Cardiac muscle cell (in vitro differentiated cells and primary cell): ENCODE measurements around the gene KIF26B. TPM values are rescaled to one million over a fixed set of nuclear protein-coding genes. Genes with fewer than 3 reads are reported as not detected.
"Not testable (repeated sequence)": the region's sequence is repeated elsewhere in the genome, so short reads cannot be mapped to it uniquely, and the experiment has no call there.

ENCODE experiments used
- DNase-seq, 2 donors: peaks; one replicate each; pipeline versions ENCODE4 v3.0.0 to v3.0.0-alpha.2; 2010 to 2017; ENCODE audit warnings: low read depth in 1 of 2, low spot score in 1 of 2
- H3K27ac ChIP-seq: fragments of 200-600 bp; sonication (generic); 2 replicates; pipeline ENCODE4 v1.5.1; 2016
- H3K27me3 ChIP-seq: fragments of 200-600 bp; sonication (generic); 2 replicates; pipeline ENCODE4 v1.6.0; 2016; ENCODE audit warnings: control low read depth
- H3K36me3 ChIP-seq: fragments of 200-600 bp; sonication (generic); 2 replicates; pipeline ENCODE4 v1.5.1; 2016; ENCODE audit warnings: control low read depth
- H3K4me1 ChIP-seq: fragments of 200-600 bp; sonication (generic); 2 replicates; pipeline ENCODE4 v1.8.1; 2017; ENCODE audit warnings: low read depth, mild to moderate bottlenecking, mixed run types
- H3K4me3 ChIP-seq: fragments of 200-600 bp; sonication (generic); 2 replicates; pipeline ENCODE4 v1.5.1; 2016; ENCODE audit warnings: mild to moderate bottlenecking
- H3K9me3 ChIP-seq: fragments of 200-600 bp; sonication (generic); 2 replicates; pipeline ENCODE4 v1.5.1; 2017; ENCODE audit warnings: low read depth, mild to moderate bottlenecking, control low read depth
- CTCF ChIP-seq: IDR thresholded peaks from 2 replicates; pipeline ENCODE4 v1.5.1; 2012; ENCODE audit warnings: low read depth, mild to moderate bottlenecking, low read length
- polyA plus RNA-seq: library from polyadenylated mRNA; unstranded; fragments of >200 nt; fragmentation: Nextera tagmentation; extraction: Ambion mirVana; gene quantifications from 2 replicates; pipeline ENCODE4 v1.2.1, GENCODE V29; 2016
- total RNA-seq: library from RNA; depleted of rRNA; stranded (reverse); fragments of >200 nt; gene quantifications from 2 replicates; pipeline ENCODE4 v1.2.3, GENCODE V29; 2016

Gene KIF26B
- total and polyA plus RNA-seq, 2 experiments from 2014 or later, result 58.9 to 177 TPM

GRCh38 chr1:245128381-245129101 lies 26.2 kb upstream of the KIF26B start:
- TF ChIP-seq CTCF, result no peak

GRCh38 chr1:245129319-245130240 lies 25.2 kb upstream of the KIF26B start:
- Histone ChIP-seq H3K4me1 (no peaks in the 10 kb centered on the region), H3K36me3 (no peaks in the 10 kb centered on the region), H3K9me3 (no peaks in the 10 kb centered on the region), H3K27ac (no peak overlapping the region), H3K27me3 (no peaks in the 10 kb centered on the region), H3K4me3 (no peak overlapping the region)
- DNase-seq, result peak in 1 of 2 donors; percentile 63
- no peak for TF ChIP-seq CTCF

More at GRCh38 chr1:245128381-245129101, 26.2 kb upstream of the KIF26B start:
- Histone ChIP-seq H3K36me3 (no peaks in the 10 kb centered on the region), H3K4me1 (no peaks in the 10 kb centered on the region), H3K27me3 (no peaks in the 10 kb centered on the region), H3K27ac (no peak overlapping the region), H3K9me3 (no peaks in the 10 kb centered on the region), H3K4me3 (no peak overlapping the region)
- no peak for DNase-seq

GRCh38 chr1:245130281-245131025 lies 24.3 kb upstream of the KIF26B start:
- not testable (repeated sequence) for DNase-seq, H3K27ac ChIP-seq, H3K4me1 ChIP-seq, H3K36me3 ChIP-seq, H3K9me3 ChIP-seq, H3K27me3 ChIP-seq, H3K4me3 ChIP-seq

GRCh38 chr1:245131026-245131393 lies 23.8 kb upstream of the KIF26B start:
- H3K36me3 ChIP-seq, result no peaks in the 10 kb centered on the region
- no peaks in the 10 kb centered on the region for H3K9me3 ChIP-seq
- H3K27me3 ChIP-seq, result no peaks in the 10 kb centered on the region
- no peak overlapping the region for H3K27ac ChIP-seq
- DNase-seq, result no peak
- H3K4me1 ChIP-seq, result no peaks in the 10 kb centered on the region
- TF ChIP-seq CTCF, result no peak
- no peak overlapping the region for H3K4me3 ChIP-seq

- Histone ChIP-seq H3K27ac (no peak overlapping the region), H3K9me3 (no peaks in the 10 kb centered on the region), H3K4me1 (no peaks in the 10 kb centered on the region), H3K27me3 (no peaks in the 10 kb centered on the region), H3K4me3 (no peak overlapping the region), H3K36me3 (no peaks in the 10 kb centered on the region)
- no peak for DNase-seq
- no peak for TF ChIP-seq CTCF
Measured at GRCh38 chr1:245132771-245133170, 22.0 kb upstream of the KIF26B start.
